HepG2 (cell line): ENCODE measurements around the gene FXYD4. TPM values are rescaled to one million over a fixed set of nuclear protein-coding genes. Genes with fewer than 3 reads are reported as not detected.

Experiments used
- ATAC-seq: fragments of 200-7000 bp; cut with Tn5 transposase; 3 replicates; pipeline ENCODE4 v1.9.1; 2020; ENCODE audit warnings: mild to moderate bottlenecking, moderate library complexity
- BruUV-seq: library from RNA; stranded (reverse); fragments of 400-500 nt; replicated peaks from 2 replicates; lab custom pipeline; 2021; lab: Mats Ljungman, UMichigan
- CTCF ChIA-PET: fragments of 300-600 bp; formaldehyde crosslinking; extraction: SDS; loops from one replicate; lab custom pipeline; 2021; ENCODE audit warnings: low total read pairs, inconsistent platforms, low intra/inter-chr PET ratio; lab: Yijun Ruan, JAX
- POLR2A ChIA-PET: fragments of 350-600 bp; sonication (Branson Sonifier 250); formaldehyde crosslinking; loops from one replicate; lab custom pipeline; 2020; ENCODE audit warnings: antibody characterized with exemption, inconsistent platforms; lab: Yijun Ruan, JAX
- DNase-seq: peaks from one replicate; pipeline ENCODE4 v3.0.0-alpha.2; 2015; ENCODE audit warnings: low spot score
- FAIRE-seq: peaks from 3 replicates; lab custom pipeline; 2011; peaks lifted over from hg19 to GRCh38; lab: Jason Lieb, UNC
- H2AFZ ChIP-seq: one replicate; pipeline ENCODE4 v1.6.1; 2011; ENCODE audit warnings: low read length, inconsistent platforms
- H3K27ac ChIP-seq: fragments of 300-600 bp; 3 replicates; pipeline ENCODE4 v1.8.0; 2011; ENCODE audit warnings: mixed run types, mild to moderate bottlenecking, mixed read lengths, low read length, inconsistent platforms; ENCODE audit not compliant: insufficient read depth; ENCODE audit errors: extremely low read length
- H3K27me3 ChIP-seq, 2 experiments: fragments of 200-600 bp in 1 of 2; 2 replicates in 1 of 2; 3 replicates in 1 of 2; pipeline versions ENCODE4 v1.6.0 to v1.8.0; 2011; ENCODE audit warnings: low read length in 2 of 2, mild to moderate bottlenecking in 2 of 2, moderate library complexity in 2 of 2, inconsistent platforms in 1 of 2; ENCODE audit not compliant: insufficient read depth in 2 of 2, control insufficient read depth in 1 of 2
- H3K36me3 ChIP-seq, 2 experiments: fragments of 200-600 bp in 1 of 2; replicated peaks in 1 of 2; 2 replicates in 1 of 2; 3 replicates in 1 of 2; pipeline versions ENCODE4 v1.5.1 to v1.8.0; 2011; ENCODE audit warnings: low read length in 2 of 2, inconsistent platforms in 1 of 2; ENCODE audit not compliant: insufficient read depth in 2 of 2, control insufficient read depth in 1 of 2
- H3K4me1 ChIP-seq: 2 replicates; pipeline ENCODE4 v1.5.1; 2012; ENCODE audit warnings: low read length, inconsistent platforms; ENCODE audit not compliant: insufficient read depth
- H3K4me2 ChIP-seq: 2 replicates; pipeline ENCODE4 v1.6.0; 2011; ENCODE audit warnings: low read depth, low read length, inconsistent platforms
- H3K4me3 ChIP-seq, 3 experiments: fragments of 200-600 bp in 1 of 3; sonication (generic), shearing (Covaris generic) in 1 of 3; replicated peaks in 1 of 3; 2 replicates each; pipeline ENCODE4 v1.5.1; 2011 to 2016; ENCODE audit warnings: low read length in 3 of 3, inconsistent platforms in 2 of 3, low read depth in 2 of 3, mild to moderate bottlenecking in 2 of 3, control low read depth in 1 of 3, mixed read lengths in 1 of 3; ENCODE audit not compliant: insufficient read depth in 1 of 3
- H3K79me2 ChIP-seq: one replicate; pipeline ENCODE4 v1.6.1; 2011; ENCODE audit warnings: low read length, inconsistent platforms; ENCODE audit not compliant: insufficient read depth
- H3K9ac ChIP-seq: 2 replicates; pipeline ENCODE4 v1.6.0; 2011; ENCODE audit warnings: mild to moderate bottlenecking, low read depth, low read length, inconsistent platforms; ENCODE audit not compliant: insufficient read depth
- H3K9me3 ChIP-seq: 2 replicates; pipeline ENCODE4 v1.5.1; 2012; ENCODE audit warnings: mild to moderate bottlenecking, low read length
- H4K20me1 ChIP-seq: 2 replicates; pipeline ENCODE4 v1.6.0; 2011; ENCODE audit warnings: inconsistent platforms, mild to moderate bottlenecking, low read length, moderate library complexity; ENCODE audit not compliant: insufficient read depth
- CEBPB ChIP-seq: IDR thresholded peaks from 2 replicates; pipeline ENCODE4 v1.6.1; 2011; ENCODE audit warnings: low read depth, low read length, improper control_type of control experiment, borderline replicate concordance
- CEBPG ChIP-seq: IDR thresholded peaks from 2 replicates; pipeline ENCODE4 v1.6.1; 2016
- EED ChIP-seq: sonication (generic); formaldehyde crosslinking; IDR thresholded peaks from 2 replicates; pipeline ENCODE4 v1.5.0; 2020; ENCODE audit warnings: mild to moderate bottlenecking, missing genetic modification reagents
- ZNF547 ChIP-seq: sonication (generic); formaldehyde crosslinking; IDR thresholded peaks from 2 replicates; pipeline ENCODE4 v1.5.1; 2020; ENCODE audit warnings: mild to moderate bottlenecking, missing genetic modification reagents
- WGBS: methylation state at CpG from one replicate; pipeline ENCODE4 v1.1.6; 2017; ENCODE audit warnings: low lambda C conversion rate; 5-methylcytosine and 5-hydroxymethylcytosine counted together
- in situ Hi-C: cut with HindIII; loops from 2 replicates; pipeline ENCODE4 v1.10.0; 2017; ENCODE audit warnings: low pct_unique_long_range_greater_than_20kb; ENCODE audit not compliant: extremely low pct_ligation_motif_present
- intact Hi-C: fragments of 100-400 bp; cut with micrococcal nuclease; formaldehyde crosslinking; loops from one replicate; pipeline ENCODE4 v1.10.0; 2022; ENCODE audit not compliant: unreplicated experiment
- polyA plus RNA-seq, 8 experiments: library from polyadenylated mRNA; depleted of rRNA in 3 of 8; stranded (reverse) in 7 of 8; unstranded in 1 of 8; fragments of >200 nt; fragmentation: Illumina TruSeq in 4 of 8; extraction: Trizol in 4 of 8; gene quantifications; 2 replicates each; pipeline versions ENCODE4 v1.2.1 to v1.2.3, GENCODE V29; 2011 to 2016; ENCODE audit warnings: low read depth in 4 of 8, missing spikeins in 1 of 8, mixed read lengths in 1 of 8; ENCODE audit not compliant: insufficient read depth in 1 of 8
- small RNA-seq, 3 experiments: library from RNA; depleted of rRNA; stranded (forward); fragments of <200 nt; gene quantifications; one replicate each; pipeline ENCODE3, GENCODE V24; 2012; ENCODE audit warnings: low read depth in 2 of 3, low replicate concordance in 1 of 3; ENCODE audit not compliant: insufficient read length in 3 of 3, insufficient read depth in 2 of 3
- total RNA-seq, 5 experiments: library from RNA; depleted of rRNA; stranded (reverse); fragments of >200 nt; fragmentation: Illumina TruSeq; extraction: Trizol; gene quantifications; 2 replicates each; pipeline ENCODE4 v1.2.3, GENCODE V29; 2016; ENCODE audit warnings: low read depth in 1 of 5

The FXYD4 gene
- total and polyA plus RNA-seq, 2 of the 13 experiments (the other 11 are each of a cell fraction or from before 2014, with no cell fraction given): not detected

DNA sequence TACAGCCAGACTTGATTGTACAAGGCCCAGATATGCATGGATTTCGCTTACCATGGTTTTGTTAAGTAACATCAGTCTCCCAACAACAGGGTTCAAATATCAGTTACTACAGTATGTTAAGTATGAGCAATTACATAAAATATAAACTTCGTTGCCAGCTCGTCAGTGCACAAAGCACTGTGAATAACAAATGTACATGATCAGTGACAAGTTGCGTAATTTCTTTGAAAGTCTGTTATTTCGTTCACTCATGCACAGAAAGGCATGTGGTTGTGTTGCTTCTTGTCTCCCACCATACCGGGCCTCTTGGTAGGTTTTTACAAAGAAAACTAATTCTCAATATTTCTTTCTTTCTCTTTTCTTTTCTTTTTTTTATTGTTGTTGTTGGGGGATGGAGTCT lies 53.0 kb downstream of the FXYD4 start:
- H3K9ac ChIP-seq: no peak overlapping the region
- H3K79me2 ChIP-seq: no peaks in the 10 kb centered on the region
- H3K27ac ChIP-seq: no peak overlapping the region
- intact Hi-C loops: no loop called here
- H4K20me1 ChIP-seq: no peaks in the 10 kb centered on the region
- H3K4me2 ChIP-seq: no peak overlapping the region
- FAIRE-seq (peak; percentile 23), ATAC-seq (no peak), DNase-seq (no peak)
- WGBS: 63% methylated on average over 6 of the region's 6 CpGs
- no peak for TF ChIP-seq ZNF547 (CRISPR knock-in tag)
- peak; percentile 86 for TF ChIP-seq CEBPB
- TF ChIP-seq EED: no peak
- peak; percentile 78 for TF ChIP-seq CEBPG
- no peak overlapping the region for H2AFZ ChIP-seq
- ChIA-PET CTCF (no interaction called here), POLR2A (no interaction called here)
- no TSS peak for BruUV-seq
- no peaks in the 10 kb centered on the region for H3K27me3 ChIP-seq
- in situ Hi-C loops: loop anchor here (25.0 kb wide), 1 partner anchor 1538 kb away; the partner anchor contains the start of gene RASSF4
- no peak overlapping the region for H3K4me3 ChIP-seq
- no peaks in the 10 kb centered on the region for H3K36me3 ChIP-seq
- H3K9me3 ChIP-seq: no peaks in the 10 kb centered on the region
- H3K4me1 ChIP-seq: peaks cover 55% of the 10 kb centered on the region

Small RNA genes within 50 kb of the gene (small RNA-seq; reads per million reads assigned to genes)
- gene RNU6ATAC11P (0 reads per million in 3 experiments), gene SNORD3J (0 reads per million in 3 experiments)

Other genes with a start within 250 kb of the FXYD4 start
- 3.3 and 3.6 TPM in 2 replicates for gene CSGALNACT2, start 233.2 kb upstream of the FXYD4 start, total RNA-seq (2016; rRNA removed; fragmentation: Illumina TruSeq; extraction: Trizol)
- 7.1 and 8.2 TPM in 2 replicates for gene CSGALNACT2, start 233.2 kb upstream of the FXYD4 start, polyA plus RNA-seq (2011; rRNA removed)
- gene RASGEF1A, start 104.6 kb upstream of the FXYD4 start, total RNA-seq (2016; rRNA removed; fragmentation: Illumina TruSeq; extraction: Trizol): 0.20 and 0.39 TPM in 2 replicates
- 0.14 and 0.41 TPM in 2 replicates for gene RASGEF1A, start 104.6 kb upstream of the FXYD4 start, polyA plus RNA-seq (2011; rRNA removed)
- gene HNRNPF, start 37.5 kb downstream of the FXYD4 start, total RNA-seq (2016; rRNA removed; fragmentation: Illumina TruSeq; extraction: Trizol): 308 and 449 TPM in 2 replicates
- gene HNRNPF, start 37.5 kb downstream of the FXYD4 start, polyA plus RNA-seq (2011; rRNA removed): 166 and 177 TPM in 2 replicates
- 6.1 and 7.4 TPM in 2 replicates for gene ZNF487, start 65.5 kb downstream of the FXYD4 start, total RNA-seq (2016; rRNA removed; fragmentation: Illumina TruSeq; extraction: Trizol)
- 6.6 and 8.8 TPM in 2 replicates for gene ZNF487, start 65.5 kb downstream of the FXYD4 start, polyA plus RNA-seq (2011; rRNA removed)
- gene ZNF239, start 203.0 kb downstream of the FXYD4 start, total RNA-seq (2016; rRNA removed; fragmentation: Illumina TruSeq; extraction: Trizol): not detected in 2 replicates
- 0.05 TPM in 1 of 2 replicates, not detected in the other for gene ZNF239, start 203.0 kb downstream of the FXYD4 start, polyA plus RNA-seq (2011; rRNA removed)
- 3.3 and 3.4 TPM in 2 replicates for gene ZNF485, start 234.8 kb downstream of the FXYD4 start, total RNA-seq (2016; rRNA removed; fragmentation: Illumina TruSeq; extraction: Trizol)
- 1.1 and 1.4 TPM in 2 replicates for gene ZNF485, start 234.8 kb downstream of the FXYD4 start, polyA plus RNA-seq (2011; rRNA removed)